ACC112 (cell line): ENCODE data around the gene SFTPA1.
"Not testable (repeated sequence)": the region's sequence is repeated elsewhere in the genome, so short reads cannot be mapped to it uniquely, and the experiment has no call there.

Source experiments
- H2AFZ ChIP-seq: fragments of 200-600 bp; sonication (generic); one replicate; pipeline ENCODE4 v1.6.0; 2017; ENCODE audit warnings: antibody characterized with exemption, low read length; ENCODE audit not compliant: unreplicated experiment
- H3K27ac ChIP-seq: fragments of 200-600 bp; sonication (generic); 2 replicates; pipeline ENCODE4 v1.5.1; 2014; ENCODE audit warnings: low read depth, mild to moderate bottlenecking, antibody characterized with exemption, low read length, moderate library complexity
- H3K27me3 ChIP-seq: fragments of 200-600 bp; sonication (generic); 2 replicates; pipeline ENCODE4 v1.6.1; 2014; ENCODE audit warnings: mild to moderate bottlenecking, antibody characterized with exemption, low read length, moderate library complexity, mixed read lengths; ENCODE audit not compliant: insufficient read depth
- H3K36me3 ChIP-seq: fragments of 200-600 bp; sonication (generic); 2 replicates; pipeline ENCODE4 v1.6.1; 2016; ENCODE audit warnings: mild to moderate bottlenecking, antibody characterized with exemption, low read length, moderate library complexity, mixed read lengths; ENCODE audit not compliant: insufficient read depth
- H3K4me1 ChIP-seq: fragments of 200-600 bp; sonication (generic); one replicate; pipeline ENCODE4 v1.6.1; 2016; ENCODE audit warnings: low read length, mixed read lengths; ENCODE audit not compliant: insufficient read depth, unreplicated experiment, control insufficient read depth
- H3K4me3 ChIP-seq: fragments of 200-600 bp; sonication (generic); 2 replicates; pipeline ENCODE4 v1.5.1; 2014; ENCODE audit warnings: mild to moderate bottlenecking, low read depth, low read length
- H3K79me2 ChIP-seq: fragments of 200-600 bp; sonication (generic); one replicate; pipeline ENCODE4 v1.6.0; 2016; ENCODE audit warnings: low read length; ENCODE audit not compliant: control insufficient read depth, unreplicated experiment, insufficient read depth

The SFTPA1 gene

DNA sequence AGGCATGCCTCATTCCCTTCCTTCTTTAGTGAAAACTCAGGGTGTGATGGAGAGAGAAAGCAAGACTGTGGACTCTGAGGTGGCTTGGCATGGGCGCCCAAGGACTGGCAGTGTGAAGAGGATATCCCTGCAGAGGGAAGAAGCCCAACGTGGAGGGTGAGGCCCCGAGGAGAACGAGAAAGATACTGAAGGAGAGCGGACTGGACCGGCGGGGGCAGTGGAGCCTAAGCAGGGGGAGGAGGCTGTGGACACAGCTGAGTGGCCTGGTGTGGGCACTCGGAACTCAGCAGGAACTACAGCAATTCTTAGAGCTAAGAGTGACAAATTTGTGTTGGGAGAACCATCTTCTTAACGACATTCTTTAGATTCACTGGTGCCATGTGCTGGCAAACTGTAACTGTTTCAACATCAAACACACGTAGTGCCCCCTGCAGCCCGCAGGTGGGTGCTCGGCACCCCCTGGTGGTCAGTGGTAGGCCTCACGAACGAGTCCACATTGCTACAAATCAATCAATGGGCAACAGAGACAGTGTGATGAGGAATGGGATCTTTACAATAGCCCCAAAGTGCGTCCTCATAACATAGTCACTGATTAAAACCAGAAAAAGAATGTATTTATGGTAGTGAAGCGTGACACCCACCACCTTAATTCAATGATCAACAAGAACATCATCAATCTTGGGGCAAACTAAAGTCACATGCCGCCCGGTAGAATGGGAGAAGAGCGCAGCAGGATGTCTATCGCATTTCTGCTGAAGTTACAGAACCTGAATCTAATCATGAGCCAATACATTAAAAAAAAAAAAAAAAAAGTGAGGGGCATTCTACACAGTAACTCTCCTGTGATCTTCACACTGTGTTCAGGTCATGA is 2.0 kb upstream of the SFTPA1 start:
- Histone ChIP-seq H2AFZ (no peak overlapping the region), H3K79me2 (no peaks in the 10 kb centered on the region), H3K4me1 (no peaks in the 10 kb centered on the region), H3K4me3 (no peak overlapping the region), H3K36me3 (no peaks in the 10 kb centered on the region), H3K27ac (no peak overlapping the region), H3K27me3 (peaks cover 46% of the 10 kb centered on the region)

DNA sequence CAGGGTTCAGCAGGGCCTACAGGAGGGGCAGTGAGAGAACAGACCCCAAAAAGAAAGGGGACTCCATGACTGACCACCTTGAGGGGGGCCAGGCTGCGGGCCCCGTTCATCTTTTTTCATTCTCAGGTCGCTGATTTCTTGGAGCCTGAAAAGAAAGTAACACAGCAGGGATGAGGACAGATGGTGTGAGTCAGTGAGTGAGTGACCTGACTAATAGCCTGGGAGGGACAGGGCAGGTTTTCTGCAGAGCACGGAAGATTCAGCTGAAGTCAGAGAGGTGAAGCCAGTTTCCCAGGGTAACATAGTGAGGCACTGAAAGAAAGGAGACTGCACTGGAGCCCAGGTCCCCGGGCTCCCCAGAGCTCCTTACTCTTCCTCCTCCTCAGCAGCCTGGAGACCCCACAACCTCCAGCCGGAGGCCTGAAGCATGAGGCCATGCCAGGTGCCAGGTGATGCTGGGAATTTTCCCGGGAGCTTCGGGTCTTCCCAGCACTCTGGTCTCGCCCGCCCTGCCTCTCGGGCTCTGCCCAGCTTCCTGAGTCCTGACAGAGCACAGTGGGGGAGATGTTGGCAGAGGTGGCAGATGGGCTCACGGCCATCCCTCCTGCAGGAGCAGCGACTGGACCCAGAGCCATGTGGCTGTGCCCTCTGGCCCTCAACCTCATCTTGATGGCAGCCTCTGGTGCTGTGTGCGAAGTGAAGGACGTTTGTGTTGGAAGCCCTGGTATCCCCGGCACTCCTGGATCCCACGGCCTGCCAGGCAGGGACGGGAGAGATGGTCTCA is 646 bp downstream of the SFTPA1 start:
- not testable (repeated sequence) for H3K4me1 ChIP-seq, H2AFZ ChIP-seq, H3K4me3 ChIP-seq, H3K27ac ChIP-seq, H3K79me2 ChIP-seq, H3K36me3 ChIP-seq
- peaks cover 34% of the 10 kb centered on the region for H3K27me3 ChIP-seq

DNA sequence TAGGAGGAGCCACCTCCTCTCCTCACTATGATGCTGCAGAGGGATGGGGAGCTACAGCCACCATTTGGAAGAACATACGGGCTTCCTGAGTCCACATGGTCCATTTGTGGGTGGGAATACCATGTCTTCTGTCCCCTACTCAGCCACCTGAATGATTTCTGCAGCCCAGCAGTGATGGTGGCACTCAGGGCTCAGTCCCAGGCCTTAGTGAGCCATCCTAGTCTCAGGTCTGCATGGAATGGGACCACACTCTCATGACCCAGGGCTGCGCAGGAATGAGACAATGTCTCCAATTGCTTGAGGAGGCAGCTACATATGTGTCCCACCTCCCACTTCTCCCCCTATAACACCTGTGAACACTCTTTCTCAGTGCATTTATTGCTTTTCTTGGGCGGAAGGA is 4.8 kb downstream of the SFTPA1 start:
- Histone ChIP-seq H3K4me1 (no peaks in the 10 kb centered on the region), H3K36me3 (no peaks in the 10 kb centered on the region), H3K4me3 (no peak overlapping the region), H3K27ac (no peak overlapping the region), H2AFZ (no peak overlapping the region), H3K79me2 (no peaks in the 10 kb centered on the region), H3K27me3 (peaks cover 45% of the 10 kb centered on the region)

DNA sequence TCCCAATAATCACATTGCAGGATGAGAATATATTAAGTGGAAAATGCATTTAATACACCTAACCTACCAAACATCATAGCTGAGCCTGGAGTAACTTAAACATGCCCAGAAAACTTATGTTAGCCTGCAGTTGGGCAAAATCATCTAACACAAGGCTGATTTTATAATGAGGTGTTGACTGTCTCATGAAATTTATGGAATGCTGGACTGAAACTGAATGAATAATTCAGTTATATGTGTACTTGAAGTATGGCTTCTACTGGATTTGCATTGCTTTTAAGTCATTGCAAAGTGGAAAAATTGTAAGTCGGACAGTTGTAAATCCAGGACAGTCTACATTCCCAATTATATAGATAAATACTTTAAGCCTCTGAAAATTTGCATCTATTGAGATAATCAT is 5.4 kb downstream of the SFTPA1 start:
- no peak overlapping the region for H3K4me3 ChIP-seq
- H3K27me3 ChIP-seq: peaks cover 45% of the 10 kb centered on the region
- no peak overlapping the region for H3K27ac ChIP-seq
- no peaks in the 10 kb centered on the region for H3K4me1 ChIP-seq
- H3K36me3 ChIP-seq: no peaks in the 10 kb centered on the region
- no peak overlapping the region for H2AFZ ChIP-seq
- H3K79me2 ChIP-seq: no peaks in the 10 kb centered on the region

DNA sequence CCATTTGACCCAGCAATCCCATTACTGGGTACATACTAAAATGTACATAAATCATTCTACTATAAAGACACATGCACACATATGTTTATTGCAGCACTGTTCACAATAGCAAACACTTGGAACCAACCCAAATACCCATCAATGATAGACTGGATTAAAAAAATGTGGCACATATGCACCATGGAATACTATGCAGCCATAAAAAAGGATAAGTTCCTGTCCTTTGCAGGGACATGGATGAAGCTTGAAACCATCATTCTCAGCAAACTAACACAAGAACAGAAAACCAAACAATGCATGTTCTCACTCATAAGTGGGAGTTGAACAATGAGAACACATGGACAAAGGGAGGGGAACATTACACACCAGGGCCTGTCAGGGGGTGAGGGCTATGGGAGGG is 12.9 kb downstream of the SFTPA1 start:
- not testable (repeated sequence) for H3K79me2 ChIP-seq, H3K4me3 ChIP-seq, H3K36me3 ChIP-seq, H3K4me1 ChIP-seq, H3K27ac ChIP-seq, H2AFZ ChIP-seq
- peaks cover 24% of the 10 kb centered on the region for H3K27me3 ChIP-seq

DNA sequence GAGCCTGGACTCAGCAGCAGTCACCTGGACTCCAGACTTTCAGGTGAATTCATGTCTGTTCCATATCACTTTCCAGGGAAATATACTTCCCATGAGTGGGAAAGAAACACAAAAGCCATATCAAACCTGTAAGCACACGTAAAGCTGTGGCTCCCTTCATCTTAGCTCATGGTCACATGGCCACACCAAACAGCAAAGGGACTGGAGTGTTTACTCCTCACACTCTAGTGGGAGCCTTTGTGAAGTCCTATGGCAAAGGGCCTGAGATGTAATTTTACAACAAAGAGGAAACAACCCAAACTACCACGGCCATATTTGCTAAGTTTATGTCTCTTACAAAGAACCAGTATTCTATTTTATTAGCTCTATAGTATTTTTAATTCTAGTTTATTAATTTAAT is 16.3 kb downstream of the SFTPA1 start:
- no peak overlapping the region for H3K4me3 ChIP-seq
- H2AFZ ChIP-seq: no peak overlapping the region
- H3K4me1 ChIP-seq: no peaks in the 10 kb centered on the region
- no peaks in the 10 kb centered on the region for H3K36me3 ChIP-seq
- H3K27ac ChIP-seq: no peak overlapping the region
- H3K79me2 ChIP-seq: no peaks in the 10 kb centered on the region
- H3K27me3 ChIP-seq: peaks cover 16% of the 10 kb centered on the region

DNA sequence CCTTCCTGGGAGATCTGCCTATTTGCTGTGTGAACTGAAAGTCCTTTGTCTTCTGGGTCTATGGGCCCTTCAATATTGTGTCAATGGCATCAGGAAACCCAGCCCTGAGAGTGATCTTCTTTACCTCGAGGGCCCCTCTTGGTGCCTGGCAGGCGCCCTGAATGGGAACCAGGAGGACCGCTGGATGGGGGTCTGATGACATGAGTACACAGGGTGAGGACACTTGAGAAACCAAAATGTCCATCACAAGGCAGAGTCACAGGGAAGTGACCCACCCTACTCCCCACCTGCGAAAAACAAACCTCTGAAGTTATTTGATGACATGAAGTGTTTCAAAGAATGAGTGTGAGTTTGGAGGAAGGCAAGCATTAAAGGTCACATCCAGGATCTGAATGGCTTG is 17.3 kb downstream of the SFTPA1 start:
- H3K27ac ChIP-seq: no peak overlapping the region
- H3K27me3 ChIP-seq: peaks cover 8% of the 10 kb centered on the region
- H3K79me2 ChIP-seq: no peaks in the 10 kb centered on the region
- no peak overlapping the region for H3K4me3 ChIP-seq
- no peak overlapping the region for H2AFZ ChIP-seq
- H3K36me3 ChIP-seq: no peaks in the 10 kb centered on the region
- no peaks in the 10 kb centered on the region for H3K4me1 ChIP-seq

DNA sequence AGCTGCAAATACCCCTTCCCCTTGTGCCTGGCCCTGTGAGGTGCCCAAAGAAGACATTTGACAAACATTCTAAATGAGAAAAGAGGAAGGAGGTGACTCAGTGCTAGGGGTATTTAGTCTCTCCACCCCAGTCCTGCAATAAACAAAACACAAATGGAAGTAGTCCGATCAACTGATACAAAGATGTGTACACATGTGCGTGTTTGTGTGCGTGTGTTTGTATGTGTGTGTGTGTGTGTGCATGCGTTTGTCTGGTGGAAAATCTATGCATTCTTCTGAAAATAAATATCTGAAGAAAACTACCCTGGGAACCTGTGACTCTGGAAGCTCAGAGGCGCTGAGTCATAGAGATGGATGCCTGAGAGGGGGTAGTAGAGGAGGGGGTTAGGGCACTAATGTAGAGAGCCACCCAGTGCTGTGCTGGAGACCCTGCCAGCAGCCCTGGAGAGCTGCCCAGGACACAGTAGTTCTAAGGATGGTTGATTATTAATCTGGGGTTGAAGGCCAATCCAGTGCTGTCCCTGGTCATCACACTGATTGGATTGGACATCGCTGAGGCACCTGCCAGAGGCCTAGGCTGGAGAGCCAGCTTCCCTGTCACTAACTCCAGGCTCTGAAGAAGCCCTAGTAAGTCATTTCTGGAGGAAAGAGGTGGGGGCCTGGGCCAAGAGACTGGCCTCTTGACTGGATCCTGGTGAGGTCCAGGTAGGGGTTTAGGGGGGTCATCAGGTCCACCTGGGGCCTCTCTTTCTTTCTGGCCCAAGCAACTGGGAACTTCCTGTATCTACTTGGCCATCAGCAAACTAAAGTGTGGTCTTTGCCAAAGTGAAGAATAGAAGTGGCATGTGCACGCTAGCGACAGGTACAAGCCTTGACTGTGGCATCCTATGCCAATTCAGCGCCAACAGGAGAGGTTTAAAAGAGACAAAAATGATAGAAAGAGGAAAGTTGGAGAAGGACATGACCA is 18.5 kb downstream of the SFTPA1 start:
- H3K27ac ChIP-seq: no peak overlapping the region
- H3K79me2 ChIP-seq: no peaks in the 10 kb centered on the region
- H3K27me3 ChIP-seq: peaks cover 7% of the 10 kb centered on the region
- no peaks in the 10 kb centered on the region for H3K4me1 ChIP-seq
- no peaks in the 10 kb centered on the region for H3K36me3 ChIP-seq
- no peak overlapping the region for H2AFZ ChIP-seq
- H3K4me3 ChIP-seq: no peak overlapping the region

DNA sequence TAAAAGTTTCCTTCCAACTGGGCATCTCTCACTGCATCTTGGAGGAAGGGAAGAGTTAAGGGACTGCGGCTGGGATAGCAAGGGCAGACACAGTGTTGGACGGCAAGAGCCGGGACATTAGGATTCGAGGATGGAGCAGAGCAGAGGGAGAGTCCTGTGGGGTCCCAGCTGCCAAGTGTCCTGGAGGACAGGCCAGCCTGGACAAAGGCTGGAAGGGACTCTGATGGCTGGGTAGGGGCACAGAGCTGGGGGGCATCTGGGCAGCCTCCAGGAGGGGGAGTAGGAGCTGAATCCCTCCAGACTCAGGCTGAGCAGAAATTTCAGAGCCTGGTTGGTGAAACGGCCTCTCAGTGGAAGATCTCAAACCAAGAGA is 19.2 kb downstream of the SFTPA1 start:
- no peak overlapping the region for H3K27ac ChIP-seq
- H3K79me2 ChIP-seq: no peaks in the 10 kb centered on the region
- H3K4me3 ChIP-seq: no peak overlapping the region
- no peaks in the 10 kb centered on the region for H3K36me3 ChIP-seq
- H2AFZ ChIP-seq: no peak overlapping the region
- no peaks in the 10 kb centered on the region for H3K4me1 ChIP-seq
- peaks cover 7% of the 10 kb centered on the region for H3K27me3 ChIP-seq

DNA sequence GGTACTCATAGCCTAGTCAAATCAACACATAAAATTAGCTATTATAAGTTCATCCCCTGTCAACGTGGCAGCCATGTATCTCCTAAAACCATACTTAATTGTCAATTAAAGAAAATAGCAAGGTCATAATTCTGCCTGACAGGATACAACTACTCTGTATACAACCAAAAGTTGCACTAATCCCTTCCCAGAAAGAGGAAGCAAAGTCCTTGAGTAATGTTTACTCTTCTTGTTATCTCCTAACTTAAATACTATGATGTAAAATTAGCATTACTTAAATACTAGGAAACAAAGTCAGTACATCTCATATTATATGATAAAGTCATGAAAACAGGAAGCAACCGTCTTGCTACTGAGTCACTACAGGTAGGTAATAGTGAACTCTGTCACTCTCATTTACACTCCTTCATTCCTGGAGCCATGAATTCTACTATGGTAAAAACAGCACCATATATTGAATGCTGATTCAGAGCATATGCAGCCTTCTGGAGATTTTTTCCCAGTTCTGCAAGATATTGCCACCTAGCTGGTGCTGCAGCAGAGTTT is 26.0 kb downstream of the SFTPA1 start:
- not testable (repeated sequence) for H2AFZ ChIP-seq, H3K36me3 ChIP-seq, H3K27me3 ChIP-seq

More for the DNA sequence above, 26.0 kb downstream of the SFTPA1 start:
- H3K4me3 ChIP-seq, H3K4me1 ChIP-seq, H3K79me2 ChIP-seq, H3K27ac ChIP-seq: not testable (repeated sequence)
